ENCODE results near the gene EPHA7. TPM values are rescaled to one million over a fixed set of nuclear protein-coding genes. Genes with fewer than 3 reads are reported as not detected.

The EPHA7 gene
- total and polyA plus RNA-seq, 2 of the 4 experiments (the other 2 are of a cell fraction): not detected

DNA sequence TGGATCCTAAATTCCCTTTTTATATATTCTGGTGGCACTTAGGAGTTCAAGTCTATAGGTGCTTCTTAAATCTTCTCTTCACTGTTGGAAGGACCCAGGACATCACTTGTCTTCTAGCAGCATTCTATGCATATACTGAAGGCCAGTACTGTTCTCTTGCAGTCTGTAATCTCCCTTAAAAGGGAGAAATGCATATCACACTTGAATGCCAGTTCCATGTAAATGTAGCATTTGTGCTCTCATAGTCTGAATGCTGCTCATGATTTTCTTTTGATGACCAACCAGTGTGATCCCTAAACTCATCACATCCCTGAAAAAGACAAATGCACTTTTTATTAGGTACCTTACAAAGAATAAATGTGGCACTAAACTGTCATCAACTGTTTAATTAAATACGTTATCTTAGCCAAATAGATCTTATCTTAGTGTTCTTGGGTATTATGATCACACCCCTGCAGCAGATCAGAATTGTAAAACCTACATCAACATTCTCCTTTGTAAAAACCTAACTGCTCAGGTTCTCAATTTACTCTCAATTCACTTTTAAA, 176.1 kb downstream of the EPHA7 start:
- no peak for TF ChIP-seq RCOR1 (IDR thresholded peaks at IDR 0.05; ENCODE audit: insufficient replicate concordance, low read length)
- TF ChIP-seq, protein P1, sequence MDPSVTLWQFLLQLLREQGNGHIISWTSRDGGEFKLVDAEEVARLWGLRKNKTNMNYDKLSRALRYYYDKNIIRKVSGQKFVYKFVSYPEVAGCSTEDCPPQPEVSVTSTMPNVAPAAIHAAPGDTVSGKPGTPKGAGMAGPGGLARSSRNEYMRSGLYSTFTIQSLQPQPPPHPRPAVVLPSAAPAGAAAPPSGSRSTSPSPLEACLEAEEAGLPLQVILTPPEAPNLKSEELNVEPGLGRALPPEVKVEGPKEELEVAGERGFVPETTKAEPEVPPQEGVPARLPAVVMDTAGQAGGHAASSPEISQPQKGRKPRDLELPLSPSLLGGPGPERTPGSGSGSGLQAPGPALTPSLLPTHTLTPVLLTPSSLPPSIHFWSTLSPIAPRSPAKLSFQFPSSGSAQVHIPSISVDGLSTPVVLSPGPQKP (IDR thresholded peaks at IDR 0.05; ENCODE audit: borderline replicate concordance, low read depth, low read length): no peak
- no peak for TF ChIP-seq SMC3 (IDR thresholded peaks at IDR 0.05; ENCODE audit: low read depth, low read length)
- TF ChIP-seq, protein P2, sequence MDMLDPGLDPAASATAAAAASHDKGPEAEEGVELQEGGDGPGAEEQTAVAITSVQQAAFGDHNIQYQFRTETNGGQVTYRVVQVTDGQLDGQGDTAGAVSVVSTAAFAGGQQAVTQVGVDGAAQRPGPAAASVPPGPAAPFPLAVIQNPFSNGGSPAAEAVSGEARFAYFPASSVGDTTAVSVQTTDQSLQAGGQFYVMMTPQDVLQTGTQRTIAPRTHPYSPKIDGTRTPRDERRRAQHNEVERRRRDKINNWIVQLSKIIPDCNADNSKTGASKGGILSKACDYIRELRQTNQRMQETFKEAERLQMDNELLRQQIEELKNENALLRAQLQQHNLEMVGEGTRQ (IDR thresholded peaks at IDR 0.05; ENCODE audit: low read depth, low read length): no peak
- TF ChIP-seq CHD1 (IDR thresholded peaks at IDR 0.05; ENCODE audit: low read depth, low read length): no peak
- no peak for TF ChIP-seq MXI1 (IDR thresholded peaks at IDR 0.05; ENCODE audit: borderline replicate concordance, low read depth, low read length)
- TF ChIP-seq, protein P3, sequence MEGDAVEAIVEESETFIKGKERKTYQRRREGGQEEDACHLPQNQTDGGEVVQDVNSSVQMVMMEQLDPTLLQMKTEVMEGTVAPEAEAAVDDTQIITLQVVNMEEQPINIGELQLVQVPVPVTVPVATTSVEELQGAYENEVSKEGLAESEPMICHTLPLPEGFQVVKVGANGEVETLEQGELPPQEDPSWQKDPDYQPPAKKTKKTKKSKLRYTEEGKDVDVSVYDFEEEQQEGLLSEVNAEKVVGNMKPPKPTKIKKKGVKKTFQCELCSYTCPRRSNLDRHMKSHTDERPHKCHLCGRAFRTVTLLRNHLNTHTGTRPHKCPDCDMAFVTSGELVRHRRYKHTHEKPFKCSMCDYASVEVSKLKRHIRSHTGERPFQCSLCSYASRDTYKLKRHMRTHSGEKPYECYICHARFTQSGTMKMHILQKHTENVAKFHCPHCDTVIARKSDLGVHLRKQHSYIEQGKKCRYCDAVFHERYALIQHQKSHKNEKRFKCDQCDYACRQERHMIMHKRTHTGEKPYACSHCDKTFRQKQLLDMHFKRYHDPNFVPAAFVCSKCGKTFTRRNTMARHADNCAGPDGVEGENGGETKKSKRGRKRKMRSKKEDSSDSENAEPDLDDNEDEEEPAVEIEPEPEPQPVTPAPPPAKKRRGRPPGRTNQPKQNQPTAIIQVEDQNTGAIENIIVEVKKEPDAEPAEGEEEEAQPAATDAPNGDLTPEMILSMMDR (conservative IDR thresholded peaks at IDR 0.05; ENCODE audit: low read depth, low read length): no peak
- no peak for TF ChIP-seq RAD21 (IDR thresholded peaks at IDR 0.05; ENCODE audit: low read length)
- no peak for TF ChIP-seq NFE2L2 (IDR thresholded peaks at IDR 0.05; ENCODE audit: low read depth, low read length)
- TF ChIP-seq POLR2A (IDR thresholded peaks at IDR 0.05; ENCODE audit: low read depth, low read length): no peak
- TF ChIP-seq MAZ (IDR thresholded peaks at IDR 0.05; ENCODE audit: borderline replicate concordance, low read depth, low read length): no peak
- no peak for TF ChIP-seq FOS (IDR thresholded peaks at IDR 0.05; ENCODE audit: low read depth, low read length)
- no peak for TF ChIP-seq RFX5 (IDR thresholded peaks at IDR 0.05; ENCODE audit: low read depth, low read length)
- TF ChIP-seq CEBPB (IDR thresholded peaks at IDR 0.05; ENCODE audit: low read depth, low read length): no peak
- TF ChIP-seq BHLHE40 (IDR thresholded peaks at IDR 0.05; ENCODE audit: low read depth, low read length): no peak
- TF ChIP-seq MAFK (IDR thresholded peaks at IDR 0.05; ENCODE audit: low read depth, low read length): no peak
- H3K79me1 ChIP-seq (ENCODE audit: low read depth in 1 of 2, low read length in 2 of 2): no peaks in the 10 kb centered on the region
- no peaks in the 10 kb centered on the region for H3K4me1 ChIP-seq (ENCODE audit: control insufficient read depth, insufficient read depth, low read length)
- ChIA-PET POLR2A (ENCODE audit: unreplicated experiment) (no interaction called here), CTCF (no interaction called here)
- no TSS peak for BruUV-seq (replicated peaks)
- no peaks in the 10 kb centered on the region for H4K20me1 ChIP-seq (ENCODE audit: insufficient read depth, low read length)
- H4K5ac ChIP-seq (ENCODE audit: low read depth, low read length): no peak overlapping the region
- H2AK9ac ChIP-seq (replicated peaks; ENCODE audit: low read depth, low read length, poor library complexity): no peak overlapping the region
- no peaks in the 10 kb centered on the region for H3K9me1 ChIP-seq (ENCODE audit: insufficient read depth, low read length)
- no peak overlapping the region for H3K9ac ChIP-seq (ENCODE audit: low read depth, low read length)
- H3K9me3 ChIP-seq (ENCODE audit: control insufficient read depth, insufficient read depth, low read length): no peaks in the 10 kb centered on the region; the same call in 1 of the 2 replicates
- H3K27me3 ChIP-seq (ENCODE audit: control insufficient read depth, insufficient read depth, low read length): no peaks in the 10 kb centered on the region
- no peak overlapping the region for H2BK120ac ChIP-seq (ENCODE audit: low read depth, low read length)
- intact Hi-C loops (cut with micrococcal nuclease) (no loop called here), in situ Hi-C loops (cut with MboI; ENCODE audit: low sequenced_read_pairs) (no loop called here), dilution Hi-C loops (cut with HindIII; ENCODE audit: low sequenced_read_pairs, unreplicated experiment) (no loop called here)
- no peak overlapping the region for H3K27ac ChIP-seq (ENCODE audit: insufficient read depth, low read length)
- no peak overlapping the region for H2BK5ac ChIP-seq (ENCODE audit: low read depth, low read length, poor library complexity, severe bottlenecking)
- H3K14ac ChIP-seq (replicated peaks; ENCODE audit: low read depth, low read length): no peak overlapping the region
- H3K4me2 ChIP-seq (ENCODE audit: low read depth, low read length): no peak overlapping the region
- DNase-seq (no peak), ATAC-seq (ENCODE audit: low read depth) (no peak)
- no peak overlapping the region for H2BK15ac ChIP-seq (ENCODE audit: low read depth, low read length)
- H3K36me3 ChIP-seq (ENCODE audit: control insufficient read depth, insufficient read depth, low read length): no peaks in the 10 kb centered on the region
- no peak overlapping the region for H3K23ac ChIP-seq (ENCODE audit: low read depth, low read length)
- H3K18ac ChIP-seq (ENCODE audit: low read depth, low read length): no peak overlapping the region
- no peak overlapping the region for H3K4me3 ChIP-seq (ENCODE audit: insufficient read depth, low read depth, low read length)
- H4K91ac ChIP-seq (ENCODE audit: insufficient read depth, low read depth, low read length): no peak overlapping the region
- no CpG with 5 or more reads among the region's 1 CpG for WGBS, 2 experiments (ENCODE audit: extremely low coverage in 2 of 2, insufficient read length in 1 of 2)
- no peak overlapping the region for H2BK20ac ChIP-seq (ENCODE audit: low read depth, low read length)
- no peak overlapping the region for H4K8ac ChIP-seq (ENCODE audit: low read depth in 2 of 2, low read length in 2 of 2)
- H3K56ac ChIP-seq (ENCODE audit: extremely low read depth, insufficient read depth, low read length): no peak overlapping the region
- H2AFZ ChIP-seq (replicated peaks; ENCODE audit: low read length, poor library complexity): no peak overlapping the region
- H2AK5ac ChIP-seq (ENCODE audit: low read depth, low read length): no peak overlapping the region
- no peak overlapping the region for H3K4ac ChIP-seq (ENCODE audit: low read depth, low read length)
